SU-DHL-6 (cell line): ENCODE results near the gene HRG.

Experiments used
- H2AFZ ChIP-seq: fragments of 200-600 bp; sonication (generic); 2 replicates; pipeline ENCODE4 v1.6.1; 2014; ENCODE audit warnings: low read depth, mild to moderate bottlenecking, moderate library complexity, mixed read lengths, antibody characterized with exemption, low read length; ENCODE audit not compliant: severe bottlenecking
- H3F3A ChIP-seq: fragments of 200-600 bp; shearing (Covaris generic); 2 replicates; pipeline ENCODE4 v1.6.0; 2016; ENCODE audit warnings: antibody characterized with exemption, mild to moderate bottlenecking; ENCODE audit not compliant: insufficient read depth
- H3K27ac ChIP-seq: fragments of 200-600 bp; sonication (generic); 2 replicates; pipeline ENCODE4 v1.5.1; 2016; ENCODE audit warnings: low read depth, mild to moderate bottlenecking, low read length, moderate library complexity, mixed read lengths
- H3K27me3 ChIP-seq: fragments of 200-600 bp; sonication (generic), shearing (Covaris generic); 2 replicates; pipeline ENCODE4 v1.6.0; 2014; ENCODE audit warnings: mild to moderate bottlenecking, low read length
- H3K36me3 ChIP-seq: fragments of 200-600 bp; sonication (generic); 2 replicates; pipeline ENCODE4 v1.6.1; 2014; ENCODE audit warnings: mild to moderate bottlenecking, low read length, mixed read lengths
- H3K4me2 ChIP-seq: fragments of 300-600, 200-600 bp; shearing (Covaris generic), sonication (generic); 2 replicates; pipeline ENCODE4 v1.6.0; 2014; ENCODE audit warnings: low read length, low read depth, mild to moderate bottlenecking; ENCODE audit not compliant: poor library complexity, severe bottlenecking
- H3K4me3 ChIP-seq: fragments of 200-600 bp; sonication (generic); 2 replicates; pipeline ENCODE4 v1.5.1; 2014; ENCODE audit warnings: antibody characterized with exemption, low read length, mild to moderate bottlenecking, mixed read lengths; ENCODE audit not compliant: insufficient read depth, poor library complexity, severe bottlenecking
- H3K79me2 ChIP-seq: fragments of 200-600 bp; sonication (generic); 2 replicates; pipeline ENCODE4 v1.6.1; 2014; ENCODE audit warnings: mild to moderate bottlenecking, low read length, moderate library complexity; ENCODE audit not compliant: insufficient read depth
- H3K9ac ChIP-seq: fragments of 200-600 bp; sonication (generic); 2 replicates; pipeline ENCODE4 v1.7.0; 2014; ENCODE audit warnings: mild to moderate bottlenecking, low read length
- H3K9me2 ChIP-seq: fragments of 200-600 bp; sonication (generic); replicated peaks from 2 replicates; pipeline ENCODE4 v1.6.1; 2014; ENCODE audit warnings: low read length; ENCODE audit not compliant: insufficient read depth
- H3K9me3 ChIP-seq: fragments of 200-600 bp; sonication (generic); 2 replicates; pipeline ENCODE4 v1.6.1; 2014; ENCODE audit warnings: low read length, mixed read lengths; ENCODE audit not compliant: insufficient read depth
- H4K20me1 ChIP-seq: fragments of 200-600 bp; sonication (generic); 2 replicates; pipeline ENCODE4 v1.6.1; 2014; ENCODE audit warnings: low read depth, mild to moderate bottlenecking, antibody characterized with exemption, low read length, moderate library complexity, mixed read lengths
- CTCF ChIP-seq: fragments of 200-600 bp; sonication (generic); IDR thresholded peaks from one replicate; pipeline ENCODE4 v1.5.1; 2017; ENCODE audit warnings: antibody characterized with exemption, mild to moderate bottlenecking, low read length, moderate library complexity; ENCODE audit not compliant: insufficient read depth, poor library complexity, severe bottlenecking
- EZH2phosphoT487 ChIP-seq: fragments of 200-600 bp; sonication (generic), shearing (Covaris generic); conservative IDR thresholded peaks from 2 replicates; pipeline ENCODE4 v1.6.1; 2018; ENCODE audit warnings: mild to moderate bottlenecking, antibody characterized with exemption, low read length, moderate library complexity, mixed read lengths

The HRG gene

DNA sequence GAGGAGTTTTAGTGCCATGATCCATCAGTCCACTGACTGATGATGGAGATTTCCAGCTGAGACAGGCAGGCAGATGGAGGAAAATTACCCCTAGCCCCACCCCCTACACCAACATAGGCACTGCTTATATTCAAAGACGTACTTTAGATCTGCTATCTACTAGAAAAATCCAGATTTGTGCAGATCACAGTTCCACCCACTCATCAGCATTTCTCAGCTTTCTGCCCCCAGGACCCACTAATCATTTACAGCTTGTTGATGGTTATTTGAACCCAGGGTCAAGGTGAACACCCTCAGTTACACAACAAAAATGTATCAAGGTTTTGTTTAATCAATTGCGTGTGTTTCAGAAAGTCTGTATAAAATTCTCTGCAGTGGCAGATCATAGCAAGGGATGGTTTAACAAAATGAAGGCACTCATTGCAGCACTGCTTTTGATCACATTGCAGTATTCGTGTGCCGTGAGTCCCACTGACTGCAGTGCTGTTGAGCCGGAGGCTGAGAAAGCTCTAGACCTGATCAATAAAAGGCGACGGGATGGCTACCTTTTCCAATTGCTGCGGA is at the start of gene HRG:
Gene HRG, plus strand, starts transcription at position 390 of the 564 bp plus-strand sequence. Its CDS starts 18 bp downstream, at position 408.
- no peaks in the 10 kb centered on the region for H3K27me3 ChIP-seq
- H4K20me1 ChIP-seq = no peaks in the 10 kb centered on the region
- H3K27ac ChIP-seq = no peak within 1 kb of the TSS
- no peaks in the 10 kb centered on the region for H3K9me3 ChIP-seq
- no peak within 1 kb of the TSS for H3K4me3 ChIP-seq
- TF ChIP-seq EZH2phosphoT487 (no peak), CTCF (no peak)
- no peaks in the 10 kb centered on the region for H3K79me2 ChIP-seq
- H3K9me2 ChIP-seq = no peaks in the 10 kb centered on the region
- no peak within 1 kb of the TSS for H3K9ac ChIP-seq
- no peak within 1 kb of the TSS for H3K4me2 ChIP-seq
- no peaks in the 10 kb centered on the region for H3F3A ChIP-seq
- no peak within 1 kb of the TSS for H2AFZ ChIP-seq
- no peaks in the 10 kb centered on the region for H3K36me3 ChIP-seq

GRCh38 chr3:186616299-186616617 is 49.6 kb upstream of the HRG start:
- H3K4me2 ChIP-seq = no peak overlapping the region
- no peaks in the 10 kb centered on the region for H4K20me1 ChIP-seq
- H3K36me3 ChIP-seq = no peaks in the 10 kb centered on the region
- H3K9ac ChIP-seq = no peak overlapping the region
- no peaks in the 10 kb centered on the region for H3K9me2 ChIP-seq
- H3F3A ChIP-seq = no peaks in the 10 kb centered on the region
- no peak overlapping the region for H3K4me3 ChIP-seq
- H3K27me3 ChIP-seq = no peaks in the 10 kb centered on the region
- no peaks in the 10 kb centered on the region for H3K79me2 ChIP-seq
- H3K27ac ChIP-seq = no peak overlapping the region
- H3K9me3 ChIP-seq = no peaks in the 10 kb centered on the region
- H2AFZ ChIP-seq = no peak overlapping the region
- no peak for TF ChIP-seq CTCF
- no peak for TF ChIP-seq EZH2phosphoT487

- Histone ChIP-seq H3K9me3 (no peaks in the 10 kb centered on the region), H3K9ac (peak overlapping the region; percentile 24; the same call in 1 of the 2 replicates), H3K9me2 (no peaks in the 10 kb centered on the region), H3K27me3 (no peaks in the 10 kb centered on the region), H4K20me1 (no peaks in the 10 kb centered on the region), H3F3A (no peaks in the 10 kb centered on the region), H2AFZ (peak overlapping the region; percentile 59), H3K79me2 (no peaks in the 10 kb centered on the region), H3K36me3 (no peaks in the 10 kb centered on the region), H3K27ac (no peak overlapping the region), H3K4me2 (peak overlapping the region; percentile 24), H3K4me3 (no peak overlapping the region)
- TF ChIP-seq EZH2phosphoT487 = no peak
- peak; percentile 91 for TF ChIP-seq CTCF
Observed at GRCh38 chr3:186617036-186617946, 48.5 kb upstream of the HRG start.
